CD4-positive, alpha-beta T cell (primary cell): ENCODE results near the gene CTDSP1. TPM values are rescaled to one million over a fixed set of nuclear protein-coding genes. Genes with fewer than 3 reads are reported as not detected.

Source experiments
- ATAC-seq: fragments of 200-7000 bp; cut with Tn5 transposase; one replicate; pipeline ENCODE4 v1.10.0; 2022; ENCODE audit warnings: mild to moderate bottlenecking; ENCODE audit not compliant: poor library complexity
- CTCF ChIA-PET: fragments of 350-600 bp; sonication (Branson Sonifier 250); formaldehyde crosslinking; loops from one replicate; lab custom pipeline; 2021; ENCODE audit warnings: antibody characterized with exemption, inconsistent platforms; lab: Charles Lee
- POLR2A ChIA-PET: fragments of 350-600 bp; sonication (Branson Sonifier 250); formaldehyde crosslinking; loops from one replicate; lab custom pipeline; 2021; ENCODE audit warnings: antibody characterized with exemption, inconsistent platforms; lab: Charles Lee
- DNase-seq, 14 experiments: peaks; one replicate each; pipeline ENCODE4 v3.0.0-alpha.2; 2013 to 2020; ENCODE audit warnings: mixed read lengths in 2 of 14
- H3K27ac ChIP-seq, 2 donors: one replicate each; pipeline versions ENCODE4 v1.5.1 to v1.7.0; 2013; ENCODE audit warnings: low read length in 2 of 2, low read depth in 1 of 2, mild to moderate bottlenecking in 1 of 2
- H3K27me3 ChIP-seq, 2 experiments: 1 replicate in 1 of 2; 2 replicates in 1 of 2; pipeline versions ENCODE4 v1.6.1 to v1.7.0; 2013; ENCODE audit warnings: low read length in 2 of 2, control low read depth in 1 of 2, mild to moderate bottlenecking in 1 of 2, moderate library complexity in 1 of 2; ENCODE audit not compliant: insufficient read depth in 2 of 2, control insufficient read depth in 1 of 2
- H3K36me3 ChIP-seq: one replicate; pipeline ENCODE4 v1.6.1; 2013; ENCODE audit warnings: low read length, control low read depth; ENCODE audit not compliant: insufficient read depth
- H3K4me1 ChIP-seq: one replicate; pipeline ENCODE4 v1.6.1; 2013; ENCODE audit warnings: low read length, control low read depth; ENCODE audit not compliant: insufficient read depth
- H3K4me3 ChIP-seq: one replicate; pipeline ENCODE4 v1.5.1; 2013; ENCODE audit warnings: mild to moderate bottlenecking, low read length, moderate library complexity
- H3K9me3 ChIP-seq, 2 experiments: 1 replicate in 1 of 2; 2 replicates in 1 of 2; pipeline versions ENCODE4 v1.6.1 to v1.7.0; 2013; ENCODE audit warnings: low read length in 2 of 2, mild to moderate bottlenecking in 2 of 2, control low read depth in 1 of 2, moderate library complexity in 1 of 2; ENCODE audit not compliant: control insufficient read depth in 1 of 2, insufficient read depth in 1 of 2
- H3K27ac Mint-ChIP-seq: one replicate; pipeline ENCODE4 v1.8.0; 2020; ENCODE audit warnings: mixed read lengths
- H3K27me3 Mint-ChIP-seq: one replicate; pipeline ENCODE4 v1.8.0; 2021; ENCODE audit warnings: mixed read lengths
- H3K36me3 Mint-ChIP-seq: one replicate; pipeline ENCODE4 v1.8.0; 2021; ENCODE audit warnings: low read depth, mixed read lengths
- H3K4me1 Mint-ChIP-seq: one replicate; pipeline ENCODE4 v1.8.0; 2021; ENCODE audit warnings: low read depth, mixed read lengths
- H3K4me3 Mint-ChIP-seq: one replicate; pipeline ENCODE4 v1.8.0; 2020; ENCODE audit warnings: mild to moderate bottlenecking, mixed read lengths
- H3K9me3 Mint-ChIP-seq: one replicate; pipeline ENCODE4 v1.8.0; 2020; ENCODE audit warnings: mixed read lengths
- intact Hi-C, 2 experiments: fragments of 100-400 bp; cut with DNase I in 1 of 2; cut with micrococcal nuclease in 1 of 2; formaldehyde crosslinking; loops; one replicate each; pipeline versions ENCODE4 v1.15.1 to v1.9.0; 2023 to 2025; cut with DNase I, micrococcal nuclease
- total RNA-seq, 174 experiments: library from RNA in 2 of 174; stranded (reverse) in 2 of 174; gene quantifications; one replicate each; pipeline ENCODE4 v1.2.3 and lab custom pipeline; 2021 to 2026
- TF ChIP-seq, protein P1 (sequence below): fragments of 200-600 bp; IDR thresholded peaks from one replicate; pipeline ENCODE4 v1.8.0; 2022; ENCODE audit warnings: antibody characterized with exemption, mild to moderate bottlenecking

The CTDSP1 gene
- total RNA-seq, 2 experiments from 2014 or later, result 70.5 to 76.8 TPM

DNA sequence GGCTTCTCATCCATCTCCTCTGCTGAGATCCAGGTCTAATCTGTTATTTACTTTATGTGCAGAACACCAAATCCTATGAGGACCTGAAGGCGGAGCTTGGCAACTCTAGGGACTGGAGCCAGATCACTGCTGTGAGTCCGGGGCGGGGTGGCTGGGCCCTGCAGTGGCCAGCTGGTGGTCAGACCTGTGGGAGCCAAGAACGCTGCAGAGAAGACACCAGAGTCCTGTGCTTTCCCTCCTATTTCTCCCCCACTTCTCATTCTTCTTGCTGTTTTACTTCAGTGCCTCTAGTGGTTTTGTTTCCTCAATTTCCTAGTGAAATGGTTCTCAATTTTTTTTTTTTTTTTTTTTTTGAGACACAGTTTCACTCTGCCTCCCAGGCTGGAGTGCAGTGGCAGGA, 38.9 kb downstream of the CTDSP1 start:
- Histone ChIP-seq H3K4me1 (no peaks in the 10 kb centered on the region), H3K27ac (no peak overlapping the region), H3K4me3 (no peak overlapping the region), H3K9me3 (no peaks in the 10 kb centered on the region), H3K27me3 (no peaks in the 10 kb centered on the region), H3K36me3 (no peaks in the 10 kb centered on the region)
- Mint-ChIP-seq H3K9me3 (no peaks in the 10 kb centered on the region), H3K4me3 (no peak overlapping the region), H3K27me3 (no peaks in the 10 kb centered on the region), H3K27ac (no peak overlapping the region), H3K36me3 (no peaks in the 10 kb centered on the region), H3K4me1 (no peaks in the 10 kb centered on the region)
- ATAC-seq, result no peak
- TF ChIP-seq, protein P1, sequence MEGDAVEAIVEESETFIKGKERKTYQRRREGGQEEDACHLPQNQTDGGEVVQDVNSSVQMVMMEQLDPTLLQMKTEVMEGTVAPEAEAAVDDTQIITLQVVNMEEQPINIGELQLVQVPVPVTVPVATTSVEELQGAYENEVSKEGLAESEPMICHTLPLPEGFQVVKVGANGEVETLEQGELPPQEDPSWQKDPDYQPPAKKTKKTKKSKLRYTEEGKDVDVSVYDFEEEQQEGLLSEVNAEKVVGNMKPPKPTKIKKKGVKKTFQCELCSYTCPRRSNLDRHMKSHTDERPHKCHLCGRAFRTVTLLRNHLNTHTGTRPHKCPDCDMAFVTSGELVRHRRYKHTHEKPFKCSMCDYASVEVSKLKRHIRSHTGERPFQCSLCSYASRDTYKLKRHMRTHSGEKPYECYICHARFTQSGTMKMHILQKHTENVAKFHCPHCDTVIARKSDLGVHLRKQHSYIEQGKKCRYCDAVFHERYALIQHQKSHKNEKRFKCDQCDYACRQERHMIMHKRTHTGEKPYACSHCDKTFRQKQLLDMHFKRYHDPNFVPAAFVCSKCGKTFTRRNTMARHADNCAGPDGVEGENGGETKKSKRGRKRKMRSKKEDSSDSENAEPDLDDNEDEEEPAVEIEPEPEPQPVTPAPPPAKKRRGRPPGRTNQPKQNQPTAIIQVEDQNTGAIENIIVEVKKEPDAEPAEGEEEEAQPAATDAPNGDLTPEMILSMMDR, result no peak
- CTCF ChIA-PET, result interaction anchor here (0.6 kb wide), 1 partner anchor 210 kb away, joined by 5 read pairs; no protein-coding TSS in a partner anchor
- intact Hi-C loops, result no loop called here
- POLR2A ChIA-PET, result no interaction called here
- DNase-seq, result no peak

DNA sequence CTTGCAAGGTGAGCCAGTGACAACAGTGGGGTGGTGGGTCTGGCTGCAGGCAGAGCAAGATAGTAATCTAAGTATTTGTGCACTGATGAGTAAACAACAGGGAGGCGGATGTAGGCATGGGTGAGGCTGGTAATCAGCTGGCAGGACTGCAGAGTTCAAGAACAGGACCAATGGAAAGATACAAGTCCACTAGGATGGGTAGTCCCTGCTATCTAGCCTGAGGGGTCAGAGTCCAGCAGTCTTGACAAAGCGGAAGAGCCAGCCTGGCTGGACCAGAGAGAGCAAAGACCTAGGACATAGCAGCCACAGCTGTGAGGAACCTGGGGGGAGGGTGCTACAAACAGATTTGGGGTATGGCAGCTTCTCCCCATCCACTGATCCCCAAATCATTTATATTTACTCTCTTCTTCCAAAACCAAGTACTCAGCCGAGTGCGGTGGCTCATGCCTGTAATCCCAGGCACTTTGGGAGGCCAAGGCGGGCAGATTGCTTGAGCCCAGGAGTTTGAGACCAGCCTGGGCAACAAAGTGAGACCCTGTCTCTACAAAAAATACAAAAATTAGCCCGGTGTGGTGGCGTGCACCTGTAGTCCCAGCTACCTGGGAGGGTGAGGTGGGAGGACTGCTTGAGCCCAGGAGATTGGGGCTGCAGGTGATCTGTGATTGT, 45.2 kb downstream of the CTDSP1 start:
- Mint-ChIP-seq H3K27me3 (no peaks in the 10 kb centered on the region), H3K4me1 (no peaks in the 10 kb centered on the region), H3K4me3 (no peak overlapping the region), H3K9me3 (no peaks in the 10 kb centered on the region), H3K27ac (no peak overlapping the region), H3K36me3 (peaks cover 17% of the 10 kb centered on the region)
- peaks cover 12% of the 10 kb centered on the region for H3K36me3 ChIP-seq
- no peak for DNase-seq
- no peak overlapping the region for H3K4me3 ChIP-seq
- H3K9me3 ChIP-seq, result no peaks in the 10 kb centered on the region
- TF ChIP-seq, protein P1, result no peak
- intact Hi-C loops, result no loop called here
- ATAC-seq, result no peak
- H3K27me3 ChIP-seq, result no peaks in the 10 kb centered on the region
- POLR2A ChIA-PET, result no interaction called here
- no peak overlapping the region for H3K27ac ChIP-seq
- CTCF ChIA-PET, result no interaction called here
- H3K4me1 ChIP-seq, result no peaks in the 10 kb centered on the region

DNA sequence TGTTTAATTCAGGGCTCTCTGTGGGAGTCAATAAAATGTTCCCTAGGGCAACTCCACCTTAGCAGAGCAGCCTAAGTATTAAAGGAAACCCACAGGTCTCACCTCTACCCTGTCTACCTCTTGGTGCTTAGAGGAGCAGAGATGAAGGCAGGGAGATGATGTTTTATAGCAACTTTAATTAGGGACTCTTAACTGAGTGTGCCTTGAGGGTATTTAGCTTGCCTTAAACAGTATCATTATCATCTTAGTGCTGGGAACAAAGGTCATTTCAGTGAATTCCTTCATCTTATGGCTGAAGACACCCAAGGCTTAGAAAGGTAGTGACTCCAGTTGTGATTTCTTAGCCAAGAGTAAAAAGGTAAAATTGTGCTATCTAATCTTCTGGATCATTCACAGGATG, 45.9 kb downstream of the CTDSP1 start:
- H3K4me3 ChIP-seq, result no peak overlapping the region
- no peak overlapping the region for H3K27ac ChIP-seq
- H3K36me3 Mint-ChIP-seq, result peaks cover 24% of the 10 kb centered on the region
- DNase-seq (no peak), ATAC-seq (no peak)
- intact Hi-C loops, result no loop called here
- no peak overlapping the region for H3K4me3 Mint-ChIP-seq
- H3K9me3 ChIP-seq, result no peaks in the 10 kb centered on the region
- no peaks in the 10 kb centered on the region for H3K27me3 Mint-ChIP-seq
- CTCF ChIA-PET, result no interaction called here
- H3K9me3 Mint-ChIP-seq, result no peaks in the 10 kb centered on the region
- POLR2A ChIA-PET, result no interaction called here
- H3K4me1 ChIP-seq, result no peaks in the 10 kb centered on the region
- H3K4me1 Mint-ChIP-seq, result no peaks in the 10 kb centered on the region
- peaks cover 12% of the 10 kb centered on the region for H3K36me3 ChIP-seq
- no peaks in the 10 kb centered on the region for H3K27me3 ChIP-seq
- H3K27ac Mint-ChIP-seq, result no peak overlapping the region
- TF ChIP-seq, protein P1, result no peak
